Measurements from ENCODE around the gene ARHGEF16.
A peak's percentile ranks its signal among the peaks of the same experiment; 100 is the strongest.

The ARHGEF16 gene

DNA sequence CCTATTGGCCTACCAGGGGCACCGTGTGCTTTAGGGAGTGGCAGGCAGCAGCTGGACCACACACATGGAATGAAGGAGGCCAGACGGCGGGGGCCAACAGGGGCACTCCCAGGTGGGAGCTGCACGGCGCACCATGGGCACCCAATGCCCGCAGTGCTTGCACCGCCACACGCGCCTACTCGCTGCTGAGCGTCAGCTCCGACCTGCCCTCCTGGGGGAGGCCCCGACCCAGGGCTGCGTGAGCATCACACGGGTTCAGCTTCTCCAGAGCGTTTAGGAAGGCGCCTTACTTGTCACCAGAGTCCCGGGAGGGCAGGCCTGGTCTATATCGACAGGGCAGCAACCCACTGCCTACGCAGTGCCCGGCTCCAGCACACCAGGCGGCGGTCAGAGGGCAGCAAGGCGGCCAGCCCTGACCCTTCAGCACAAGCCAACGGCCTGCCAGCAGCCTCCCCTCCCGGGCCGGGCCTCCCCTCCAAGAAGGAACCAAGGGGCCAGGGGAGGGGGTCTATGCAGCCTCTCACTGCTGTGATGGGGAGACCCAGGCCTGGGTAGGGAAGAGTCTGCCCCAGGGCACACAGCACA, 64.9 kb downstream of the ARHGEF16 start:
- no peak for DNase-seq (ENCODE audit: low spot score)

DNA sequence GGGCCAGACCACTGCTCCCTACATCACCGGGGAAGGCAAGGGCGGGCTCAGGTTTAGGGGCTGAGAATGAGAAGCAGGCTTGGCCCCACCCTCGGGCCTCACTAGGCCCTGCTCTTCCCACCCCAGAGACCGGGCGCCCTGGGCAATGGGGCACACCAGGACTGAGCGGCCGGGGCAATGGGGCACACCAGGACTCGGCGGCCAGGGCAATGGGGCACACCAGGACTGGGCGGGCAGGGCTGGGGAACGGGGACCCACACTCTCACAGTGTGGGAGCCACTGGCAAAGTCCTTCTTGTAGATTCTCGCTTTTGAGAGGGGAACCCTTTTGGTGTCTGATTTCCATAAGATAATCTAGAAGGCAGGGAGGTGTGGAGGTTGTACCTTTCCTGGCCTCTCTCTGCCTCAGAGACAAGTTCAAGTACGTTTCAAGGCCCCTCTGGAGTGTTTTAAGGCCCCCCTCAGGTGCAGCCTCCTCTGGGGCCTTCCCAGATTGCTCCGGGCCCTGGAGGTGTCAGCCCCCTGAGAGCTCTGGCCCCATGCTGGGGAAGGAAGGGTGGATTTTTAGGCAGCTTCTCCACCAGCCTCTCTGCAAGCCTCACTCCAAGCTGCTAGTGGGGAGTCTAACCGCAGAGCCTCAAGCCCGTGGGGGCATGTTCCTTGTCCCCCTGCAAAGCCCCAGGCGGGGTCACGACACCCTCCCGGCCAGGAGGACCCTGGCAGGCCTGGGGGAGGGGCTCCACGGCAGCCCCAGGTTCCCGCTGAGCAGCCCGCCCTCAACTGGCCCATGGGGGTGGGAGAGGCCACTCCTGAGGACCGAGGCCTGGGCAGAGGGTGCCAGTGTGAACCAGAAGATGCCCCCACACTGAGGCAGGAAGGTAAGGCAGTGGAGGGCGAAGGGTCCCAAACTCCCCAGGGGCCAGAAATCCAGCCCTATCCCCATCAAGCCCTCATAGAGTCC, 66.2 kb downstream of the ARHGEF16 start:
- no peak for DNase-seq (ENCODE audit: low spot score)

DNA sequence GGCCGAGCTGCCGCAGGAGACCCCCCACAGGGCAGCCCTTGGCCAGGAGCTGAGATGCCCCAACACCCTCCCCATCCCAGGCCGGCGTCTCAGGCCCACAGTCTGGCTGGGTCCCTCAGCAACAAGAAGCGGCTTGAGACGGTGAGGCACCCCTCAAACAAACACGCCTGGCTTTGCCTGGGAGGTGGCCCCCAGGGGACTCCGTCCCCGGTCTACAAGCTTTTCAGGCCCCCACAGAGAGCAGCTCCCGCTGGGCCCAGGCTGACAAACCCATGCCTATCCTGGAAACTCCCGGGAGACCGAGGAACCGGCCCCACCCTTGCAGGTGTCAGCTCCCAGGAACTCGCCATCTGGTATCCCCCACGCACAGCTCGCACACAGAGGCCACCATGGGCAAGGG, 67.0 kb downstream of the ARHGEF16 start:
- no peak for DNase-seq (ENCODE audit: low spot score)

DNA sequence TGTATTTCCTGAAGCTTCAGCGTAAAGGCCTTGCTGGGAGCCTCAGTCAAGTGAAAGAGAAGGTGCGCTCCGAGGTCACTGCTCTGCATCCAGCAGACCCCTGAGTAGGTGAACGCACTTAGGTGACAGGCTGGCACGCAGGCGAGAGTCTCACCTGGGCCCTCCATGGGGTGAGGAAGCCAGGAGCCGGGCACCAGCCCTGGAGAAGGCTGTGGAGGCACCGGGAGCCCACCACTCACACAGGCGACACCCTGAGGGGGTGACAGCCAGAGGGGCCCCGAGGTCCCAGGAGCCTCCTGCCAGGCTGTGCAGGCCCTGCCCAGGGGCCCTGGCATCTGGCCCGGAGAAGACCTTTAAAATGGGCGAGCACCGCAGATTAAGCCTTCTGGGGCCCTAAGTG, 67.6 kb downstream of the ARHGEF16 start:
- DNase-seq (ENCODE audit: low spot score), result no peak

DNA sequence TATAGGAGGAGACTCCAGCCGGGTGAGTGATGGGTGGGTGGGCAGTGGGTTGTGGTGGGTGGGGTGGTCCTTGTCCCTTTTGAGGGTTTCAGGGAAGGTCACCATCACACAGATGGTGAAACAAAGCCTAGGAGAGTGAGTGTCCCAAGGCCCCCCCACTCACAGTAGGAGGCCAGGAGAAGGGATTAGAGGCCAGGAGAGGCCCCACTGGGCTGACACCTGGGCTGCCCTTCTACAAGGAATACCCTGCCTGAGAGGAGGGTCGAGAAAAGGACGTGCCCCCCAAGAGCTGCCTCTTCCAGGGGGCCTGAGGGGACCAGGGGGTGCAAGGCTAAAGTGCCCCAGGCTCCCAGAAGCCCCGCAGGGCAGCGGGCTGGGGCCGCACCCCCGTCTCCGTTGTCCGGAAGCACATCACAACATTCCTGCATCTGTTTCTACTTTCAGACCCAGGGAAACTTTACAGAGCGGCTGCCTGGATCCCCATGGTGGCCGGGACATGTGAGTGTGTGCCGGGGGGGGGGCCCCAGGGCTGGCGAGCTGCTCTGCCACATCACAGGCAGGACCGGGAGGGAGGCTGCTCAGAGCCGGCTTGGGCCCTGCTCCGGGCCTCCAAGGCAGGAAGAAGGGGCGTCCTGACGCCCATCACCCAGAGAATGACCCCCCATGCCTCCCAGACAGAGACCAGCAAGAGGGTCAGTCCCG, 68.2 kb downstream of the ARHGEF16 start:
- DNase-seq (ENCODE audit: low spot score), result no peak

DNA sequence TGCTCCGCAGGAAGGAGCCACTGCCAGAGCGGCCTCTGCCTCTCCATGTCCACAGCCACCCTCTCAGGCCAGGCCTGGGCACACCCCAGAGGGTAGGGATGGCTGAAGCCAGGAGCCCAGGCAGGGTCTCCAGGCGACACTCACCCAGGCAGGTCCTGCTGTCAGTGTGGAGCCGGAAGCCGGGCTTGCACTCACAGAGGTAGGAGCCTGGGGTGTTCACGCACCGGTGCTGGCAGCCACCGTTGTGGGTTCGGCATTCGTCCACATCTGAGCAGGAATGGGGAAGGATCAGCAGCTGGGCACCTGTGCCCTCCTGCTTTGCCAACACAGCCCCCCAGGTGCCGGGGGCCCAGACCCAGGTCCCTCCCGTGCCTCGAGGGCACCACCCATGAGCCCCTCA, 69.5 kb downstream of the ARHGEF16 start:
- DNase-seq (ENCODE audit: low spot score), result no peak

DNA sequence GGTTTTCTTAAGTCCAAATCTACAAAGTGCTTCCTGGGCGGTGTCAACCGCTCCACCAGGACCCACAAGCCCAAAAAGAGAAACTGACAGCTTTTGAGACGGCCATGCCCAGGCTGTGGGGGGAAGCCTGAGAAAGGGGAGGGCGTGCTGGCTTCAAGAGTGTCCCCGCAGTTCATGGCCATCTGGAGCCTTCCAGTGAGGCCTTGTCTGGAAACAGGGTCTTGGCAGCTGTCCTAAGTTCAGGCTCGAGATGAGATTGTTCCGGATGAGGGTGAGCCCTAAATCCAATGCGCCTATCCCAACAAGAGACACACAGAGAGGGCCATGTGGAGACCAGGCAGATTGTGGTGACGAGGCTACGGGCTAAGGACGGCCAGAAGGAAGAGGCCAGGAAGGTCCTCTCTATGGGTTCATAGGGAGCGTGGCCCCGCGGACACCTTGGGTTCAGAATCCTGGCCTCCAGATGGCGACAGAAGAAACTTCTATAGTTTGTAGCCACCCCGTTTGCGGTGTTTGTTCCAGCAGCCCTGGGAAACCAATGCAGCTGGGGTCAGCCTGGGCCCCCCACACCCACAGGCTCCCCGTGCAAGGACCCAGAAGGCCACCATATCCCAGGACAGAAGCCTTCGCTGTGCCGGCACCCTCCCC, 70.2 kb downstream of the ARHGEF16 start:
- DNase-seq (ENCODE audit: low spot score), result no peak

DNA sequence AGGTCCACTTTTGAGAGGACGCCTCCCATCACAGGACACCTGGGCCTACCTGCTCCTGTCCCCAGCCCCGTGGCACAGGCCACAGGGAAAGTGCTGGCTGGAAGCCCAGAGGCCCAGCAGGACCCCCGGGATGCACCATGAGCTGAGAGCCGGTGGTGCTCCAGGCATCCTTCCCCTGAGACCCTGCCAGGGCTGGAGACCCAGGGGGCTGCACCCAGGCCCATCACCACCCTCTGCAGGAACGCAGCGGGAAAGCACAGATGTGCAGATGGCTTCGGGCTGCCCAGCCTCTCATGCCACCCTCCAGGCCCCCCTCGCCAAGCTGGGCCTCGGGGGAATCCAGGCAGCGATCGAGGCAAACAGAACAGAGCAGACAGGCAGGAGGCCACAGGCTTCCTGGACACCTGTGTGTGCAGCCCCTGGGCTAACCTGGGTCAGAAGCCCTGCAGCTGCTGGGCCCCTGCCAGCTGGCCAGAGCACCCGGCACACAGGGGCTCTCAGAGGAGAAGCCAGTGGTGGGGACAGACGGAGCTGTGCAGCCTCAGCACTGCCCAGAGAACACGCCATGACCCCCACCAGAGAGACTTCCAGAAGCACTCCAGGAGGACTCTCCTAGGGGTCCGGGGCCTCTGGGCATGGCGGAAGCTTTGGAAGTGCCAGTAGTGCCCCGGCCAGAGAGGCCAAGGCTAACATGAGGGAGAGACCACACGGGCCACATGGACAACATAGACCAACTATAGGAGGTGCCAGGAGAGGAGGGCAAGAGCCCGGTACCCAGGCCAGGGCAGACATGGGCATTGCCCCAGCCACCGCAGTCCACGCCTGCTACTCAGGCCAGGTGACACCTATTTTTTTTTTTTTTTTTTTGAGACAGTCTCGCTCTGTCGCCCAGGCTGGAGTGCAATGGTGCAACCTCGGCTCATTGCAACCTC, 71.4 kb downstream of the ARHGEF16 start:
- DNase-seq (ENCODE audit: low spot score), result no peak

DNA sequence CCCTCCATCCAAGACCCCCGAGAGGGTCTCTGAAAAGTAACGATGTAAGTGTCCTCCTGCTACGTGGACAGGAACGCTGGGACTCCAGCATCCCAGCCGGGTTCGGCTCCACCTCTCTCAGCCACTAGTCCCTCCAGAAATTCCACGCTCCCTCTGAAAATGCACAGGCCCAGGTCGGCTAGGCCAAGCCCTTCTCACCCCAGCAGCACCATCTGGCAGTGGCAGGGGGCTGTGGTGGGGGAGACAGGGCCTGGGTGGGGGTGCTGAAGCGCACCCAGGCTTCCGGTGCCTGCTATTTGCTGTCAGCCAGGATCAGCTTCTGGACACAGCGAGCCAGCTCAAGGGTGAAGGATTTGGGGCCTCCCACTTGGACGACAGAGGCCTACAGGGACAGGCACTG, 73.3 kb downstream of the ARHGEF16 start:
- no peak for DNase-seq (ENCODE audit: low spot score)

DNA sequence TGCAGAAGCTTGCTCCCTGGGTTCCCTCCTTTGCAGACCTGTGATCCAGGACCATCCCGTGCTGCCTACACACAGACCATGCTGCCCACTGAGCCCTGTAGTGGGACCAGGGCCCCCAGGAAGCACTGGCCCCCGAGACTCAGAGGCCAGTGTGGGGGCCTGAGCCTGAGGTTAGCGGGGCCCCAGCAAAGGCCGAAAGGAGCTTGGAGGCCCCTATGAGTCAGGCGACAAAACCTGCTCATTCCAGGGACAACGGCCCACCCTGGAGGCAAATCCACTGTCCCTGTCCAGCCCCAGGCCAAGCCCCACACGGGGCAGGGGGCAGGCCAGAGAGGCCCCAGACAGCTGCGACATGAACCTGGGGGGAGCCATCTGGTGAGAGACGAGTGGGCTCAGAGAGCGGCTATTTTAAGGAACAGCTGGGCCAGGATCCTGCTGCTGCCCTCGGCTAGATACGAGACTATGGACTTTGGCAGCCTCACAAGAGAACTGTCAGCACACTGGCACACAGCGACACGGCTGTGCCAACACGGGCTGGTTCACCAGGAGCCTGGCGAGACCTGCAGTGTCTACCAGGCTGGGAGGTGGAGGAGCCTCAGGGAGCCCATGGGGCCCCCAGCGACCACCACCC, 74.7 kb downstream of the ARHGEF16 start:
- peak; percentile 28 for DNase-seq (ENCODE audit: low spot score)

DNA sequence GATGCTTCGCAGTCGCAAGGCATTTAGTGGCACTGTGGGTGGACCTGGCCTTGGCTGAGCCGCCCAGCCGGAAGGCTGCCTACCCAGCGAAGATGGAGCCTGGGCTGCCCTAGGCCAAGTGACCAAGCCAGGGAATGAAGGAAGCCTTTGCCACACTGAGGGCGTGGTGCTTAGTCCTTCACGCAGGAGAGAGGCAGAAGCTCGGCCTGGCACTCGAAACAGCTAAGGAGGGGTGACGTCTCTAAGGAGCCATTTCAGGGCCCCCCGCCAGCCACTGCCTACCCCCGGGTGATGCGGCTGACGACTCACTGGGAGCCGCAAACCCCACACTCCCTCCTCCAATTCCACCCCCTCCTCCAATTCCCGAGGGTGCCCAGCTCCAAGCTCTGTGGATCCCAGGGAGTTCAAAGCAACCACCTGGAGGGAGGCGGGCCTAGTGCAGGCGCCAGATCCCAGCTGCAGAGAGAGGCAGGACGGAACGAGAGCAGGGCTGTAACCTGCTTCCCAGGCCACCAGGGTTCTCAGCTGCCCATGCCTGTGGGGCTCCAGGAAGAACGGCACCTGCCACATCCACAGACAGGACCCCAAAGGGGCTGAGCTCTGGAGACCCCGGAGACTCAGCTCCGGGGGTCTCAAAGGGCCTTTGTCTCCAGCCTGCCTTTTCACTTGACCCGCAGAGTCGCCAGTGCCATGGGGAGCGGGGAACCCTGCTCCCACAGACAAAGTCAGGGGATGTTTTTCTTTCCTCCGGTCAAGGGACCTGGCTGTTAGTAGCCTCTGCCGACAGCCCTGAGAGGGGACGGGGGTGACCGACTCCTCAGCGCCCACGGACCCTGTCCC, 75.8 kb downstream of the ARHGEF16 start:
- no peak for DNase-seq (ENCODE audit: low spot score)
